Natural killer cell (primary cell): ENCODE results near the gene OAS3. TPM values are rescaled to one million over a fixed set of nuclear protein-coding genes. Genes with fewer than 3 reads are reported as not detected.

Source experiments
- ATAC-seq, 3 donors: fragments of 150-1000 bp in 2 of 3; fragments of 200-7000 bp in 1 of 3; cut with Tn5 transposase; 1 replicate in 1 of 3; 2 replicates in 2 of 3; pipeline ENCODE4 v1.10.0; 2021; ENCODE audit warnings: mild to moderate bottlenecking in 2 of 3, moderate library complexity in 2 of 3
- DNase-seq, 2 donors: peaks; one replicate each; pipeline versions ENCODE4 v3.0.0 to v3.0.0-alpha.2; 2013 to 2021; ENCODE audit warnings: mixed read lengths in 1 of 2
- H3K27ac ChIP-seq: one replicate; pipeline ENCODE4 v1.5.1; 2013; ENCODE audit warnings: mild to moderate bottlenecking, low read length
- H3K27me3 ChIP-seq: one replicate; pipeline ENCODE4 v1.6.1; 2013; ENCODE audit warnings: low read length; ENCODE audit not compliant: control insufficient read depth, insufficient read depth
- H3K36me3 ChIP-seq: one replicate; pipeline ENCODE4 v1.6.1; 2013; ENCODE audit warnings: low read length; ENCODE audit not compliant: control insufficient read depth, insufficient read depth
- H3K4me1 ChIP-seq: one replicate; pipeline ENCODE4 v1.6.1; 2013; ENCODE audit warnings: low read length; ENCODE audit not compliant: control insufficient read depth, insufficient read depth
- H3K4me3 ChIP-seq: one replicate; pipeline ENCODE4 v1.5.1; 2013; ENCODE audit warnings: low read length
- H3K9me3 ChIP-seq: one replicate; pipeline ENCODE4 v1.6.1; 2013; ENCODE audit warnings: low read length; ENCODE audit not compliant: control insufficient read depth, insufficient read depth
- H3K27ac Mint-ChIP-seq, 2 donors: one replicate each; pipeline ENCODE4 v1.8.0; 2022; ENCODE audit warnings: mild to moderate bottlenecking in 2 of 2, mixed read lengths in 2 of 2, moderate library complexity in 1 of 2
- H3K27me3 Mint-ChIP-seq, 2 donors: one replicate each; pipeline ENCODE4 v1.8.0; 2022; ENCODE audit warnings: low read depth in 2 of 2, mixed read lengths in 2 of 2
- H3K36me3 Mint-ChIP-seq: one replicate; pipeline ENCODE4 v1.8.0; 2022; ENCODE audit warnings: mixed read lengths
- H3K4me1 Mint-ChIP-seq, 2 donors: one replicate each; pipeline ENCODE4 v1.8.0; 2022; ENCODE audit warnings: mixed read lengths in 2 of 2
- H3K4me3 Mint-ChIP-seq: one replicate; pipeline ENCODE4 v1.8.0; 2022; ENCODE audit warnings: mild to moderate bottlenecking, moderate library complexity, mixed read lengths
- H3K9me3 Mint-ChIP-seq, 2 donors: one replicate each; pipeline ENCODE4 v1.8.0; 2022; ENCODE audit warnings: mixed read lengths in 2 of 2
- CTCF ChIP-seq: fragments of 200-600 bp; IDR thresholded peaks from one replicate; pipeline ENCODE4 v1.8.0; 2022; ENCODE audit warnings: antibody characterized with exemption
- WGBS: methylation state at CpG from one replicate; pipeline ENCODE4 v1.1.7; 2013; ENCODE audit warnings: missing lambda C conversion rate; ENCODE audit not compliant: insufficient coverage; 5-methylcytosine and 5-hydroxymethylcytosine counted together
- intact Hi-C: fragments of 100-400 bp; cut with micrococcal nuclease; formaldehyde crosslinking; loops from one replicate; pipeline ENCODE4 v1.14.2; 2022
- total RNA-seq, 4 donors: library from RNA; stranded (reverse); fragments of 120-200 nt in 1 of 4; gene quantifications; one replicate each; pipeline versions ENCODE4 v1.2.3 to v1.2.4, GENCODE V29; 2013 to 2022

The OAS3 gene
- 10 to 100 TPM in 2 of 3 donors, 1 to 10 TPM in 1; 8.5 to 24.7 (median 15.4) TPM for total RNA-seq
- 15.1 TPM for total RNA-seq (2013)

DNA sequence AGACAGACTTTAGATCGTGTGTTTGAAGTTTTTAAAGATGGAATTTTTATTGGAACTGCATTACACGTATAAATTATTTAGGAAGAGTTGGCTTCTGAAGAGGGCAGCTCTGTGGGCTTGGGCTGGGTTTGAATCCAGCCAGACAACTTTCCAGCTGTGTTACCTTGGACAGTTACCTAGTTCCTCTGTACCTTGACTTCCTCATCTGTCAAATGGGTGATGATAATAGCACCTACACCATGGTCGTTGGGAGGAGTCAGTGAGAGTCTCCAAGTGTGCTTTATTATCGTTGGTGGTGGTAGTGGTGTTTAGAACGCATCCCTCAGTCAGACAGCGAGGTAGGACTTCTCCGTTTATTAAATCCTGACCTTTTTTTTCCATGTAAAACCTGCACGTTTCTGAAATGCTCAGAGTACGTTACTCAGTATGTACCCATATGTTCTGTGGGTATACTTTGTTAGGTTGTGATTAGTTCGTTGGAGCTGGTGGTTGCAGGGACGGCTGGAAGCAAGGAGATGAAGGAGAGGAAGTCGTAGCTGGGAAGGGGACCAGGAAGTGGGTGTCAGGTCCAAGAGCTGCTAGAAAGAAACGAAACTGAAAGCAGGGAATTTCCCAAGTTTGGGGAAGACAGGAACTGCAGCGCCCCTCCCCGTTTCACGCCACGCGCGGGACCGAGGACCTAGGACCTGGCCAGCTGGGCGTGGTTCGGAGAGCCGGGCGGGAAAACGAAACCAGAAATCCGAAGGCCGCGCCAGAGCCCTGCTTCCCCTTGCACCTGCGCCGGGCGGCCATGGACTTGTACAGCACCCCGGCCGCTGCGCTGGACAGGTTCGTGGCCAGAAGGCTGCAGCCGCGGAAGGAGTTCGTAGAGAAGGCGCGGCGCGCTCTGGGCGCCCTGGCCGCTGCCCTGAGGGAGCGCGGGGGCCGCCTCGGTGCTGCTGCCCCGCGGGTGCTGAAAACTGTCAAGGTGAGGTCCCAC is at the start of gene OAS3:
Gene OAS3, plus strand, starts transcription at position 734 of the 979 bp plus-strand sequence. Its CDS starts 57 bp downstream, at position 791.
- Mint-ChIP-seq H3K36me3 (no peaks in the 10 kb centered on the region), H3K4me3 (peak within 1 kb of the TSS; percentile 88), H3K27me3 (no peaks in the 10 kb centered on the region), H3K9me3 (no peaks in the 10 kb centered on the region), H3K4me1 (peaks cover 31 to 32% of the 10 kb centered on the region in 2 donors), H3K27ac (peak within 1 kb of the TSS; percentile 68 to 87)
- Histone ChIP-seq H3K4me1 (peaks cover 17% of the 10 kb centered on the region), H3K36me3 (no peaks in the 10 kb centered on the region), H3K4me3 (peak within 1 kb of the TSS; percentile 51), H3K9me3 (no peaks in the 10 kb centered on the region), H3K27ac (peak within 1 kb of the TSS; percentile 56), H3K27me3 (no peaks in the 10 kb centered on the region)
- intact Hi-C loops: no loop called here
- no peak for TF ChIP-seq CTCF
- 9% methylated on average over 50 of the region's 50 CpGs for WGBS
- DNase-seq (peak; percentile 47 to 90), ATAC-seq (peak; percentile 79 to 83 (median 82))

- no peak for TF ChIP-seq CTCF
- no peak for ATAC-seq
- 95% methylated on average over 6 of the region's 6 CpGs for WGBS
- DNase-seq: no peak
- intact Hi-C loops: no loop called here
- no peak overlapping the region for H3K27ac ChIP-seq
- Mint-ChIP-seq H3K9me3 (no peaks in the 10 kb centered on the region), H3K4me3 (no peak overlapping the region), H3K4me1 (no peaks in the 10 kb centered on the region), H3K27ac (no peak overlapping the region), H3K36me3 (no peaks in the 10 kb centered on the region), H3K27me3 (peaks cover 2 to 6% of the 10 kb centered on the region in 2 donors)
- no peaks in the 10 kb centered on the region for H3K27me3 ChIP-seq
- no peaks in the 10 kb centered on the region for H3K9me3 ChIP-seq
- H3K4me1 ChIP-seq: no peaks in the 10 kb centered on the region
- H3K4me3 ChIP-seq: no peak overlapping the region
- H3K36me3 ChIP-seq: no peaks in the 10 kb centered on the region
Measured at GRCh38 chr12:112891093-112892024, 46.9 kb upstream of the OAS3 start.

- no peak overlapping the region for H3K4me3 Mint-ChIP-seq
- WGBS: 37% methylated on average over 2 of the region's 2 CpGs
- H3K9me3 Mint-ChIP-seq: no peaks in the 10 kb centered on the region
- H3K27me3 ChIP-seq: no peaks in the 10 kb centered on the region
- TF ChIP-seq CTCF: no peak
- intact Hi-C loops: no loop called here
- H3K36me3 Mint-ChIP-seq: no peaks in the 10 kb centered on the region
- H3K9me3 ChIP-seq: no peaks in the 10 kb centered on the region
- H3K4me1 Mint-ChIP-seq: no peaks in the 10 kb centered on the region
- no peak overlapping the region for H3K27ac ChIP-seq
- H3K36me3 ChIP-seq: no peaks in the 10 kb centered on the region
- no peaks in the 10 kb centered on the region for H3K4me1 ChIP-seq
- peaks cover 10 to 13% of the 10 kb centered on the region in 2 donors for H3K27me3 Mint-ChIP-seq
- ATAC-seq (no peak), DNase-seq (no peak)
- no peak overlapping the region for H3K27ac Mint-ChIP-seq
- H3K4me3 ChIP-seq: no peak overlapping the region
Measured at GRCh38 chr12:112892856-112893255, 45.4 kb upstream of the OAS3 start.
